ENCODE results near the gene CCDC187.
"Not testable (repeated sequence)": the region's sequence is repeated elsewhere in the genome, so short reads cannot be mapped to it uniquely, and the experiment has no call there.

Gene CCDC187

DNA sequence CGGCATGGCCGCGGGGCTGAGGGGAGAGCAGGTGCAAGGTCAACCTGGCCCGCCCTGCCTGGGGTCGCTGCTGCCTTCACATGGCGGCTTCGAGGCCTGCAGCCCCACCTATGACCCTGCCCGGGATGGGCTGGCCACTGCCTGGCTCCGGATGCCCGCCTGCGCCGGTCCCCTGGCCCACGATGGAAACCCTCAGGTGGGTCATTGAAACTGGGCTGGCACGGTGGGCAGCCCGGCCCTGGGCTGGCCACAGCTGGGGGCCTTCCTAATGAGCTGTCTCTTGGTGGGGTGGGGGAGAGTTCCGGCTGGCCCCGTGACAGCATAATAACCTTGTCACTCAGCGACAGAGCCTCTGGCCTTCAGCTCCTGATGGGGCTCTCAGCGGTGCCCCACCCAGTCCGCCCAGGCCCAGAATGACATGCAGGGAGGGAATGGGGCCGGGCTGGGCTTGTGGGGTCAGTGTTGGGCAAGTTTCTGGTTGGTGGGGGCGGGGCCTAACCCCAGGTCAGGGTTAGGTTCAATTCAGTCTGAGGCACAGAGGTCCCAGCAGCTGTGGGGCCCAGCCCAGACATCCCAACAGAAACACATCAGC, at the start of gene CCDC187:
Gene CCDC187, minus strand, starts transcription at position 270 of the 592 bp plus-strand sequence. Its CDS starts 264 bp downstream, at position 6.
- no peak for DNase-seq

DNA sequence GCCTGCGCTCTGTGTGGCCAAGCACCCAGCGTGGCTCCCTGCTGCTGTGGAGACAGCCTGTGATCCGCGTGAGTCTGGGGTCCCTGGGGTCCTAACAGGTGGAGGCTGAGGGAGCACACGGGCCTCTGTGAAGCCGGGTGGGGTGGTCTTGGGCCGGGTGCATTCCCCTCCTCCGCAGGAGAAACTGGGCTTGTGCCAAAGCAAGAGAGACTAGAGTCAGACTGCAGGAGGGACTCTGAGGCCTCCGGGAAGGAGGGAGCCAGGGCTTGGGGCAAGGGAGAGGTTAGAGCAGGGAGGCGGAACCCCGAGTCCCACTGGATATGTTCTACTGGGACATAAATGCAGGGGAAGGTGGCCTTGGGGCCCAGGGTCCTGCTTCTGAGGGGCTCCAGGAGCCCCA, 49.2 kb upstream of the CCDC187 start:
- no peak for DNase-seq

DNA sequence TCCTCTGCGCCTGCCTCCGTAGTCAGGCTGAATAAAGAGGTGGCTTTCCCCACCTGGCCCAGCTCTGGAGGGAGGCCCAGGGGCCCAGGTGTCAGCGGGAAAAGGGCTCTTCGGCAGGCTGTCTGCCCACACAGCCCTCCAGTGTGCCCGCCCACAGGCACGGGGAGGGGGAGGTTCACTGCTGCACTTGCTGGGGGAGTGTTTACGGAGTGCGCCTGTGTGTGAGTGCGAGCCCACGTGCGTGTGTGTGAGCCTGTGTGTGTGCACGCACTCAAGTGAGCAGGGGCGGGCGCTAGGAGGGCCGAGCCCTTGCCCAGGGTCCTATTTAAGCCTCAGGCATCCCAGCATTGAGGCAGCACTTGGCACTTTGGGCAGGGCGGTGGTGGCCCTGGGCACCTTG, 48.8 kb upstream of the CCDC187 start:
- DNase-seq, result no peak

DNA sequence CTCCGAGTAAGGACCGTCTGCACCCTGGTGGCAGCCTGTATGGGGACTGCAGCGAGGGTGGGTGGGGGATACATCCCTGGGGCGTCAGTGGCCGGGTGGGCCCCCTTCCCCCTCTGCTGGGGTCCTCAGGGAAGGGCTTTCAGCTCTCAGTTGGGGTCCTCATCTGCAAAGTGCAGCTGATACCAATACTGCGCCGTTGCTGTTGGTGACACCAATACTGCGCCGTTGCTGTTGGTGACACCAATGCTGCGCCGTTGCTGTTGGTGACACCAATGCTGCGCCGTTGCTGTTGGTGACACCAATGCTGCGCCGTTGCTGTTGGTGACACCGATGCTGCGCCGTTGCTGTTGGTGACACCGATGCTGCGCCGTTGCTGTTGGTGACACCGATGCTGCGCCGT, 48.0 kb upstream of the CCDC187 start:
- DNase-seq, result not testable (repeated sequence)

DNA sequence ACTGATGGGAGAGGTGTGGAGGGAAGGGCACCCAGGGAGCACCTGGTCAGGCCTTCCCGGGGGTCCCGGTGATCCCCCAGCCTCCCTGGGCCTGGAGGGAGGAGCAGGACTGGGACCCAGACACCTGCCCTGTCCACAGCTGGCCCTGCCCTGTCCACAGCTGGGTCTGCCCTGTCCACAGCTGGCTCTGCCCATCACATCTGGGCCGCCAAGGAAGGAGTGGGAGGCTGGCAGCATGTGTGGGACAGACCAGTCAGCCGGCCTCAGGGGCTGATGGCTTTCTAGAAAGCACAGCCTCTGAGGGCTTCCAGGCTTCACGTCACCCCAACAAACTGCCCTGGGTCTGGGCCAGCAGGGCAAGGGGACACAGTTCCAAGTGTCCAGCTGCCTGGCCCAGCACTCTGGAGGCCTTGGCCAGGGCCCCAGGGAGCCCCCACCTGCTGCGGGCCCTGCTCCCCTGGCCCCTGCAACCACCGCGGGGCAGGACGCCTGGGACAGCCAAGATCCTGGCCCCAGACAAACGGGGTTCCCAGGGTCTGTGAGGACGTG, 47.4 kb upstream of the CCDC187 start:
- peak in 3 of 51 donors; percentile 22 to 40 (median 38) for DNase-seq

DNA sequence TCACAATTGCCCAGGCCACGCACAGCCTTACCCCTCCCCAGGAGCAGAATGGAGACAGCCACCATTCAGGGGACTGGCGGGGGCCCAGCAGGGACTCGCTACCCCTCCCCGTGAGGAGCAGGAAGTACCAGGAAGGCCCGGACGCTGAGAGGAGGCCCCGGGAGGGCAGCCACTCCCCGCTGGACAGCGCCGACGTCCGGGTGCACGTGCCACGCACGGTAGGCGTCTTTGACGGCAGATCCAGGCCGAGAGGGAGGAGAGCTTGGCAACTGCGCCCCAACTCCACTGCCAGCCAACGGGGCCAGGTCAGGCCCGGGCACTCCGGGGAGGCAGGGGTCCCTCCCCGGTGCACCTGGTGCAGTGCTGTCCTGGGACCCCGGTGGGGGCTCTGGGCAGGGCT, 45.7 kb upstream of the CCDC187 start:
- DNase-seq, result no peak

DNA sequence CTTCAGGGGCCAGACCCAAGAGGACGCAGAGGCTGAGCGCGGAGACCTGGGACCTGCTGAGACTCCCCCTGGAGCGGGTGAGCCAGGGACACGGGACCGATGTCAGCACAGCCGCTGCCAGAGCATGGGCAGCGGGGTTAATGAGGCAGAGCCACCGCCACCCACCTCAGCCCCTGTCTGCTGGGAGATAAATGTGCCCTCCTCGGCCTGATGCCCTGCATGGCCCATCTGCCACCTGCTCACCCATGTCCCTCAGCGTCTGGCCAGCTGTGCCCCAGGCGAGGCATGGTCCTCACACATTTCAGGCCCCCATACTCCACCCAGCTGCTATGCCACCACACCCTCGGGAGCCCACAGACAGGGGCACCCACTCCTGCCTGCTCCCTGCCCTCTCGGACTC, 44.8 kb upstream of the CCDC187 start:
- DNase-seq, result no peak

DNA sequence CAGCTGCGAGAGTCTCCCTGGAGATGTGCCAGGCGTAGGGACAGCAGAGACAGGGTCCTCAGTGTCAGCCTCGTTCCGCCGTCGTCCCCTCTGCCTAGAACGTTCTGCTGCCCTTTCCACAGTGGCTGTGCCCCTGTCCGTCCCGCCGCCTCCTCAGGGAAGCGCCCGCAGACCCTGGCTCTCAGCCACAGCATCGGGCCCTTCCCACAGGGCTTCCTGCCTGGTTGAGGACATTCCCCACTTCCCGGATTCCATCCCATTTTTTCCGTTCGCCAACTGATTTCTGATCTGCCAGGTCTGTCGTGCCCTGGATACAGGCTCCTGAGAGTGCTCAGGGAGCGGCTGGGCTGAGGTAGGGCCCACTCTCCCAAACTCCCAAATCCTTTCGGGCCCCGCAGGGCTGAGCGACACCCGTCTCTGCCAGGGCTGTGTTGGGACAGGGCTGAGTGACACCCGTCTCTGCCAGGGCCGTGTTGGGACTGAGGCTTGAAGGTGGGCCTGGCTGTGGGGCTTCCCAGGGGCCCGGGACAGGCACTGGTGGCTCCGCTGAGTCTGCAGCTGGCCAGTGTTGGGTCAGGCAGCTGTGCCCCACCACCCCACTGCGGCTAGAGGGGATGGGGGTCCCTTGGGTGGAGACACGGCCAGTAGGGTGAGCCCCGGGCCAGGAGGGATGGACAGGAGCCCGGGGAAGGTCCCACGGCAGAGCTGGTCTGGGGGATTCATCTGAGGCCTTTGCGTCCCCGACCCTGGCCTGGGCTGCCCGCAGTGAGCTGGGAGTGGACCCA, 43.8 kb upstream of the CCDC187 start:
- DNase-seq, result no peak

DNA sequence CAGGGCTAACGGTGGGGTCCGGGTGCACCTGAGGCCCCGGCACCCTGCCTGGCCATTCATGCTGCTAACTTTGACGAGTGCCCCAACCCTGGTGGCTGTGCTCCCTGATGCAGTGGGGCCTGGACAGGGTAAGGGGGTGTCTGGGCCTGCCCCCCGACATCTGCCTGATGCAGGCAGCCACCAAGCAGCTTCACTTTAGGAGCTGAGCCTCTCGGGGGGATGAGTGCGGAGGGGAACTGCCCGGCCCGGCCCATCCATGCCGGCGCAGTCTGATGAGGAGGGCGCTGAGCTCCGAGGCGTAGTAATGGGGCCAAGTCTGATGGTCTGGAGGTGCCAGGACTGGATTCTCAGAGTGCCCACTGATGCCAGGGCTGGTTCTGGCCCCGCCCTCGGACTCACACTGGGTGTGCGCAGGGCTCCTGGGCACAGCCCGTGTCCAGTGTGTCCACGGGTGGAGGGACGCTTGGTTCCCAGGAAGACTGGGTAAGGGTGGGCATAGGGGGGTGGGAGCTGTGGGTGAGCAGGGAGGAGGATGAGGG, 43.1 kb upstream of the CCDC187 start:
- peak in 1 of 51 donors; percentile 17 for DNase-seq

DNA sequence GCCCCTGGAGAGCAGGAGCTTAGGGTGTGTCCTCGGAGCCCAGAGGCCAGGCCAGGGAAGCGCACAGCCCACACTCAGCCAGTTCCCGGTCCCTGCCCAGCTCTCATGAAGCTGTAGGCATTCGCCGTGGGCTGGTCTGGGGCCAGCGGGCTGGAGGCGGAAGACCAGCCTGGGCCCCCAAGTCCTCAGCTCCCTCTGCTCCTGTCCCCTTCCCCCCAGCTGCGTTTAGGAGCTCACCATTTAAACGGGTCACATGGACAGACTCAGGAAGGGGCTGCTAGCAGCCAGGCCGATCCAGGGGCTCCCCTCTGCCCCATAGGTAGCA, 42.2 kb upstream of the CCDC187 start:
- no peak for DNase-seq

DNA sequence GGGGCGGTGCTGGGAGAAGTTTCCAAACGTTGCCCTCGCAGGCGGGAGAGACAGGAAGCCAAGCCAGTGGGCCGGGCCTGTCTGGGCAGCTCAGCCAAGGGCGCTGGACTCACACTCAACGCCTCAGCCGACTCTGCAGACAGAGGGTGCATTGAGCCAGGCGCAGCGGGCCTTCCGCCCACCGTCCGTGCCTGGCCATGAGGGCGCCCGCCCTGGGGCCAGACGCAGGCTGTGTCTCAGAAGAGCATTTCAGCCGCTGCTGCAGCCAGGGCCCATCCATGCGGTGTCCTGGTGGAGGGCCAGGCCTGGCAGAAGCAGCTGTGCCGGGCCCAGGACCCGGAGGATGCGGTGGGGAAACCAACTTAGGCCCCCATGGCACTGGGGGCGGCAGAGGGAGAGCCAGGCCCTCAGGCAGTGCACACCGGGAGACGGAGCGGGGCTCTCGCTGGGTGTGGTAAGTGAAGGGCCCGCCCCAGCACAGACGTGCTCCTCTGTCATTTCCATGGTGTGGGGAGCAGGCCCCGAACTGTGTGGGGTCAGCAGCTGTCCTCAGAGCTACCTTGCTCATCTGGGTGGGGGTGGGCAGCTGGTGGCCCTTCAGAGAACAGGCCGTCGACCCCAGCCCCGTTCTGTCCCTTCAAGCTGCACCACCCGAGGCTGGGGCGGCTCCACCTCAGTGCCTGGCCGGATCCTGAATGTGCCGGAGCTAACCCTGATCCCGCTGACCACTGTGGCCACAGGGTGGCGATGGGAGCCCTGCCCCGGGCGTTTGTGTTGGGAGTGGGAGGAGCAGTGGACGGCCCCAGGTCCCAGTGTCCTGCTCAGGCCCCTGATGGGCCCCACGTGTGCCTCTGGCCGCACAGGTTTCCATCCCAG, 41.6 kb upstream of the CCDC187 start:
- DNase-seq, result peak in 49 of 51 donors; percentile 27 to 94 (median 77)

DNA sequence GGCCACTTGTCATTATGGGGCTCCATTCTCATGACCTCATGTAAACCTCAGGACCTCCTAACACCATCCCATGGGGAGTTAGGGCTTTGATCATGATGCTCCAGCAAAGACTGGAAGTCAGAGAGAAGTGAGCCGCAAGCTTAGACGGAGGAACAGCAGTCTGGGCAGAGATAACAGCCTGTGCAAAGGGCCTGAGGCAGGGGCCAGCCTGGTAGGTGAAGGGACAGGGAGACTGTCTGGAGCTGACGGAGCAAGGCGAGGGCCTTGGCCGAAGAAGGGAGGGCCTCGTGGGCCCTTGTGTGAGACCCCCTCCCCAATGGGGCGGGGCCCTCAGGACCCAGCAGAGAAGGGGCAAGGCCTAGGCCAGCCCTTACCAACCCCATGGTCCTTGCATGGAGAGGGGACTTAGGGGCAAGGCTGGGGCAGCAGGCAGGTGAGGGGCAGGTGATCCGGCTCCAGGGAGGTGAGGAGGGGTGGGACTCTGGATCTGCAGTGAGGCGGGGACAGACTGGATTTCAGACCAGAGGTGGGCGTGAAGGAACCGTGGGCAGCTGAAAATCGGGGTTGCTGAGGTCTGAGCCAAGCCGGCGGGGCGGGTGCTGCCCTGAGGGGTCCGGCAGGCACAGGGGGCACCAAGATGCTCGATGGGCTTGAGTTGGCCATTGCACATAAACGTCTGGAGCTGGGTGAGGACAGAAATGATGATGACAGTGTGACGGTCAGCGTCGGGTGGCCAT, 40.8 kb upstream of the CCDC187 start:
- DNase-seq, result no peak

DNA sequence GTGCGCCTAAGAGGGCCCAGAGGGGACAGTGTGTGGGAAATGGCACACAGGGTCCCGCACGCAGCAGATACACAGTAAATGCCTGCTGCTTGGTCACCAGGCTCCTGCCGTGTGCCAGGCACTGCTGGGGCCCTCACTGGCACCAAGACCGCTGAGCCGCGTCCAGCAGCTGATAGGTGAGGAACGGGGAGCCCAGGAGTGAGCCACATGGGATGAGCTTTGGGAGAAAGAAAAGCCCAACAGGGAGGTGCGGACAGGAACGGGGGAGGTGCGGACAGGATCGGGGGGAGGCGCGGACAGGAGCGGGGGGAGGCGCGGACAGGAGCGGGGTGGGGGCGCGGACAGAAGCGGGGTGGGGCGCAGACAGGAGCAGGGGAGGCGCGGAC, 40.0 kb upstream of the CCDC187 start:
- DNase-seq, result no peak

DNA sequence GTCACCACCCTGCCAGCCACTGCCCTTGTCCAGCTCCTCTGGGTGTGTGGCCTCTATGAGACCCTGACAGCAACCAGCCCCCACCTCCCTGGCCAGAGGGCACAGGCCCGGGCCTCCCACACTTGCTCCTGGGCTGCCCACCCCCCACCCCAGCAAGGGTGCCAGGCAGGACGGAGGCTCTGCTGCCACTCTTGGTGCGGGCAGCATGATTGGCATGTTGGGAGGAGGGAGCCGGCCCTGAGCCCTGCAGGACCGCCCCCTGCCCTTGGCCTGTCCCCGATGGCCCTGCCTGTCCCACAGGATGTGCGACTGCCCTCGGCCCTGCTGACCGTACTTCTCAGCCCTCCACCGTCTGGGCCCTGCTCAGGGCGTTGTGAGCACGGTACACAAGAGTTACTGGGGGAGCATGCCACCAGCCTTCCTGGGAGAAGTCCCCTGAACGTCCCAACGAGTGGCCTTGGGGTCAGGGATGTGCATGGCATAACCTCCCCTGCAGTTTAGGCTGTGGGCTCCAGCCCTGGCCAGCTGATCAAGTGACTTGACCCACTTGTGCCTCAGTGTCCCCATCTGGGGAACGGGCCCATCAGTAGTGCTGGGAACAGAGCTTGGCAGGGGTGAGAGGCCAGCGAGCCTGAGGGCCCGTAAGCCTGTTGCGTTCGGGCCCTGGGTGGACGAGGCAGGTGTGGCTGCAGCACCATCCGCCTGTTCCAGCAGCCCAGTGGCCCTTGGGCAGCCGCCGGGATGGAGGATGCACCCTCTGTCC, 39.4 kb upstream of the CCDC187 start:
- peak in 2 of 51 donors; percentile 19 to 47 for DNase-seq

DNA sequence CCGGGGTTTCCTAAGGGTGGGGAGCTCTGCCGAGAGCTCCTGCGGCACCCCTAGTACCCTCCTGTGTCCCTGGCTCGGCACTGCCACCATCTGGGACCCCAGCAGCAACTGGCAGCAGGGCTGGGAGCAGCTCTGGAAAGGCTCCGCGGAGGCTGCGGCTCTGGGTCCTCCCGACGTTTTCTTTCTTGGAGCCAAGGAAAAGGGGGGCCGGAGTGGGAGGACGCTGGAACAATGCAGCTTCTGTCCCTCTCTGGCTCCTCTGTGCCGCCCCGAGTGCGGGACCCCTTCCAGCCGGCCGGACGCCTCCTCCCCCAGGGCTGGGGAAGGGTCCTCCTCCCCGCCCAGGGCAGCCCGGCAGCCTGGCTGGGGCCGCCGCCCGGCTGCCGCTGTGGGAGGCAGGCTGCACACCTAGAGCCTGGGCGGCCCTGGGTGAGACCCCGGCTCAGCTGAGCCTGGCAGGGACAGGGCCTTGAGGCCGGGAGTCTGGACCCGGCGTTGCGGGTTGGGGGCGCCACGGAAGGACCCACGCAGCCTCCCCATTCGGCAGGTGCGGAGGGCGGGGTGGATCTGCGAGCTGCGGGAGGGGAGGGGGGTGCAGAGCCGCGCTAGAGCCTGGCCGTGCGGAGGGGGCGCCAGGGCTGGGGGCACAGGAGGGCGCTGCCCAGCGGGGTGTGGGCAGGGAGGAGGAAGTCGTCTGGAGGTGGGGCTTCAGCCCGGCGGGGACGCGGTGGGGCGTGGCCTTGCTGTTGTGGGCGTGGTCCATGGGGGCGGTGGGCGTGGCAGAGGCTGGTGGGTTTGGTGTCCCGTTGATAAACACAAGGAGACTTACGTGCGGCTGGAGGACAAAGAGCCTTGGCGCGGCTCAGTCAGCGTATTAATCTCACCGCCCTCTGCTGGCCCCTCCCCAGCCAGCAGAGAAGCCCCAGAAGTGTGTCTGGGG, 38.6 kb upstream of the CCDC187 start:
- peak in 43 of 51 donors; percentile 25 to 88 (median 66) for DNase-seq

DNA sequence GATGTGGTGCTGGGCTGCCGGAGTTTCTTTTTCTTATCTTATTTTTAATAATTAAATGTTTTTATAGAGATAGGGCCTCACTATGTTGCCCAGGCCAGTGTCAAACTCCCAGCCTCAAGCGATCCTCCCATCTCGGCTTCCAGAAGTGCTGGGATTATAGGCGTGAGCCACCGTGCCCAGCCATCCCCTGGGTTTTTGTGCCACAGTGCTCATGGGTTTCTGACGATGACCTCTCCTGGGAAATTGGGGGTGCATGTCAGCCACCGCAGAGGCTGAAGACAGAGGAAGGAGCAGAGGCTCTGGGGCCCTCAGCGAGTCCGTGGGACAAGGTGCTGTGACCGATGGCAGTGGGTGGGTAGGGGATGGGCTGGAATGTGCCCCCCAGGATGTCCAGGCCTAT, 37.9 kb upstream of the CCDC187 start:
- no peak for DNase-seq

DNA sequence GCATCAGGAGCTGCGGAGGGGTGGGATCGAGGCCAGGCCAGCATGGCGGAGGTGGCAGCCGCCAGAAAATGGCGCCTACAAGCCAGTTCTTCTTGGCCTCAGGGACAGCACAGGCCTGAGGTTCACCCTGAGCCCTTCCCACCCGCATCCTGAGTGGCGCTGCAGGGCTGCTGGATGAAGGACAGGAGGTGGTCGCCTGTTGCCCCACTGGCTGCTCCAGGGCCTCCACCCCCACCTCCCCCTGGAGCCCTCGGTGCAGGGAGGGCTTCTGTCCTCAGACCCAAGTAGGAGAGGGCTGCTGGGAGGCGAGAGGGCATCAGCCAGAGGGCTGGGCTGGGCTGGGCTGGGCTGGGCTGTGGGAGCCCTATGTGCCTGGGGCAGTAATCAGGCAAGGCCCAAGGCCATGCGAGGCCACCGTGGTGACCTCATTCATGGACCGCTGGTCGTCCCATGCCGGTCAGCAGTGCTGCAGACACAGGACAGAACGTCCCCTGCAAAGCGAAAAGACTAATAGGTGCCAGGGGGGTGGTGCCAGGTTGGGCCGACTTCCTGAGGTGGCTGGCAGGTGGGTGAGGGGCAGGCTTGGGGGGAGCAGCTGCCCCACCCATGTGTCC, 37.3 kb upstream of the CCDC187 start:
- DNase-seq, result peak in 4 of 51 donors; percentile 18 to 20 (median 19)

DNA sequence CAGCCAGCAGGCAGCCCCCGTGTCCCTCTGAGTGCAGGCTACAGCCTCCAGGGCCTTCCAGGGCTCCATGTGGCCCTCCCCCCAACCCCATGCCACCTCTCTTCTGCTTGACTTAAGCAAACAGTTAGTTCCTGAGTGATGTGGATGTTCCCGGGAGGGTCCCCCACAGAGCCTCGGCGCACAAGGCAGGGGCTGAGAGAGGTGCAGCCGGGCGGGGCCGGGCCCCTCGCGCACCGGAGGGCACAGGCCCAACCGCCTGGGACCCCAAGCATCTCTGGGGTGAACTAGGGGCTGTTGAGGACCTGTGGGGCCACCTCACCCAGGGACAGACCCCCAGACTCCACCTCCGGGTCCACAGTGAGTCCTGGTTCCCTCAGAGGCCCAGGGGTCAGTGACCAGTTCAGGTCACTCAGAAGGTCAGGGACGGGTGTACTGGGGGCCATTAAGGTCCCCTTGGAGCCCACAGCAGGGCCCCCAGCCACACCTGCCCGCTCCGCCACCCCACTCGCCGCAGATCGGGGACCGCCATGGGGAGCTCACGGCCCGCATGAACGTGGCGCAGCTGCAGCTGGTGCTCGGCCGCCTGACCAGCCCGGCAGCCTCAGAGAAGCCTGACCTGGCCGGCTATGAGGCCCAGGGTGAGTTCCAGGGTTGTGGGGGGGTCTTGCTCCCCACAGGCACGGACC, 36.6 kb upstream of the CCDC187 start:
- DNase-seq, result no peak

Measured in hypothalamus (tissue), 51 donors.